ENCODE results near the gene ARID1B.

ARID1B gene

DNA sequence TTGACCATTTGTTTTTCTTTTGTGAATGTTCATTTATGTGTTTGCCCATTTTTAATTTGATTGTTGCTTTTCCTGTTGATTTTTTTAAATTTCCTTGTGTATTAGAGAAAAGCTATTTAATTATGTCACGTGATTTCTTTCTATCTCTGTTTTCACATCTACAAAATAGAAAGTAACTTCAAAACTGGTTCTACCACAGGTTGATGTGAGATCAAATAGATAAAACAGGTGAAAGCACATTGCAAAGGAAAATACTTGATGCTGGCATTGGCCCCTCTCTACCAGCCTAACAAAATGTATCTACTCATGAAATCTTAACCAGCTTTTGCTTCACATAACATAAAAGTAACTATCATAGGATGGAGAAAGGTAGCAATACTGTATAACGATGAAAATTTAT, 416.9 kb downstream of the ARID1B start:
- no peak for DNase-seq (ENCODE audit: low read depth, low spot score)
- TF ChIP-seq, protein P1, sequence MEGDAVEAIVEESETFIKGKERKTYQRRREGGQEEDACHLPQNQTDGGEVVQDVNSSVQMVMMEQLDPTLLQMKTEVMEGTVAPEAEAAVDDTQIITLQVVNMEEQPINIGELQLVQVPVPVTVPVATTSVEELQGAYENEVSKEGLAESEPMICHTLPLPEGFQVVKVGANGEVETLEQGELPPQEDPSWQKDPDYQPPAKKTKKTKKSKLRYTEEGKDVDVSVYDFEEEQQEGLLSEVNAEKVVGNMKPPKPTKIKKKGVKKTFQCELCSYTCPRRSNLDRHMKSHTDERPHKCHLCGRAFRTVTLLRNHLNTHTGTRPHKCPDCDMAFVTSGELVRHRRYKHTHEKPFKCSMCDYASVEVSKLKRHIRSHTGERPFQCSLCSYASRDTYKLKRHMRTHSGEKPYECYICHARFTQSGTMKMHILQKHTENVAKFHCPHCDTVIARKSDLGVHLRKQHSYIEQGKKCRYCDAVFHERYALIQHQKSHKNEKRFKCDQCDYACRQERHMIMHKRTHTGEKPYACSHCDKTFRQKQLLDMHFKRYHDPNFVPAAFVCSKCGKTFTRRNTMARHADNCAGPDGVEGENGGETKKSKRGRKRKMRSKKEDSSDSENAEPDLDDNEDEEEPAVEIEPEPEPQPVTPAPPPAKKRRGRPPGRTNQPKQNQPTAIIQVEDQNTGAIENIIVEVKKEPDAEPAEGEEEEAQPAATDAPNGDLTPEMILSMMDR (IDR thresholded peaks at IDR 0.05; ENCODE audit: low read depth, low read length): no peak
- in situ Hi-C loops (cut with HindIII; ENCODE audit: low sequenced_read_pairs): no loop called here

GRCh38 chr6:157194643-157195042, 417.5 kb downstream of the ARID1B start:
- DNase-seq (ENCODE audit: low read depth, low spot score): peak; percentile 44
- in situ Hi-C loops (cut with HindIII; ENCODE audit: low sequenced_read_pairs): no loop called here
- no peak overlapping the region for H3K4me3 ChIP-seq (ENCODE audit: low read depth, low read length)
- TF ChIP-seq, protein P1 (IDR thresholded peaks at IDR 0.05; ENCODE audit: low read depth, low read length): no peak

More for the DNA sequence above, 416.9 kb downstream of the ARID1B start:
- no peak overlapping the region for H3K4me3 ChIP-seq (ENCODE audit: low read depth, low read length)

- TF ChIP-seq, protein P1 (IDR thresholded peaks at IDR 0.05; ENCODE audit: low read depth, low read length): no peak
- H3K4me3 ChIP-seq (ENCODE audit: low read depth, low read length): no peak overlapping the region
- no peak for DNase-seq (ENCODE audit: low read depth, low spot score)
- in situ Hi-C loops (cut with HindIII; ENCODE audit: low sequenced_read_pairs): no loop called here
Observed at GRCh38 chr6:157196391-157196790, 419.2 kb downstream of the ARID1B start.

- H3K4me3 ChIP-seq (ENCODE audit: low read depth, low read length): no peak overlapping the region
- in situ Hi-C loops (cut with HindIII; ENCODE audit: low sequenced_read_pairs): no loop called here
- TF ChIP-seq, protein P1 (IDR thresholded peaks at IDR 0.05; ENCODE audit: low read depth, low read length): no peak
- DNase-seq (ENCODE audit: low read depth, low spot score): no peak
Observed at GRCh38 chr6:157198425-157199279, 421.5 kb downstream of the ARID1B start.

- DNase-seq (ENCODE audit: low read depth, low spot score): no peak
- in situ Hi-C loops (cut with HindIII; ENCODE audit: low sequenced_read_pairs): no loop called here
- H3K4me3 ChIP-seq (ENCODE audit: low read depth, low read length): no peak overlapping the region
- TF ChIP-seq, protein P1 (IDR thresholded peaks at IDR 0.05; ENCODE audit: low read depth, low read length): no peak
Observed at GRCh38 chr6:157200117-157200516, 422.9 kb downstream of the ARID1B start.

GRCh38 chr6:157200611-157201010, 423.4 kb downstream of the ARID1B start:
- TF ChIP-seq, protein P1 (IDR thresholded peaks at IDR 0.05; ENCODE audit: low read depth, low read length): no peak
- no peak for DNase-seq (ENCODE audit: low read depth, low spot score)
- no peak overlapping the region for H3K4me3 ChIP-seq (ENCODE audit: low read depth, low read length)
- in situ Hi-C loops (cut with HindIII; ENCODE audit: low sequenced_read_pairs): no loop called here
